T-helper 1 cell treated with Interleukin-12 subunit alpha and Interleukin-12 subunit beta and Interleukin-4 antibody, amounts not matched to agents 30 ng/mL and 1 ng/mL, for 36 hours (primary cell): ENCODE results near the gene KLHDC7A. TPM values are rescaled to one million over a fixed set of nuclear protein-coding genes. Genes with fewer than 3 reads are reported as not detected.

Experiments
- total RNA-seq: library from RNA; stranded (reverse); gene quantifications from 2 replicates; pipeline ENCODE4 v1.2.3, GENCODE V29; 2022

The KLHDC7A gene
- total RNA-seq, 1 donor from 2014 or later, result not detected

Other genes with a start within 250 kb of the KLHDC7A start
- gene PAX7, start 149.9 kb downstream of the KLHDC7A start, total RNA-seq, result not detected in 2 replicates